GM18907 (cell line): ENCODE results near the gene VPS13D.
A peak's percentile ranks its signal among the peaks of the same experiment; 100 is the strongest.

Source experiments
- ATAC-seq: cut with Tn5 transposase; IDR thresholded peaks from one replicate; pipeline ENCODE4 v1.9.1; 2021; ENCODE audit warnings: mild to moderate bottlenecking, moderate library complexity; ENCODE audit not compliant: unreplicated experiment

VPS13D gene

GRCh38 chr1:12417389-12417788 lies 187.6 kb downstream of the VPS13D start:
- no peak for ATAC-seq

DNA sequence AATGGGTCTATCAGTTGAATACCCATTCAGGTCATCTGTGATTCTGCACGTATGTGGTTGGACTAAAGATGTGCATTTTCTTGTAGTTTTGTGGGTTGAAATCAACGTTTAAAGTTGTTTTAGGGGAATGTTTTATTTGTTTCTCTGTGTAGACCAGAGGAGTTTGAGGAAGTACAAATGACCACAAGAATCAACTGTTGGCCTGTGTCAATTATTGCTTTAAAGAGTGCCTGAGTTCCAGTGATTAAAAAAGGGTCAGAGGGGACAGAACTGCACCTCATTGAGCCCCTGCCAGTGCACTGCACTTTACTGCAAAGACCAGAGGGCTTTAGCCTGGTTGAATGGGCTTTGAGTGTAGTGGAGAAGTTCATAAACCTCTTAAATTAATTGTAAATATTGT lies 190.3 kb downstream of the VPS13D start:
- no peak for ATAC-seq

DNA sequence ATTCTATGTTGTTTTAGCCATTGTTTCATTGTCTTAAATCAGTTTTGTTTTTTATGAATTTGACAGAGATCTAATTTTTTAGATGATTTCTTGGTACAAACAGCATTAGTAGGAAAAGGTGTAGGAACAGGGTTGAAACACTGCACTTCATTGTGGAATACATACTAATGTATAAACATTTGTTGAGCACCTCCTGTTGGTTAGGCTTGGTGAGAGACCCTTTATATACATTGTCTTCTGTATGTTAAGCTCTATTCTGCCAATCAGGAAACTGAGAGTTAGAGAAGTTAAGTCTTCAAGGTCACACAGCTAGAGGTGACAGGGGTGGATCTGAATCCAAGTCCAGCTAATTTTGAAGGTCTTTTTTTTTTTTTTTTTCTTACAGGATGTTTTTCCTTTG lies 192.7 kb downstream of the VPS13D start:
- ATAC-seq, result no peak

DNA sequence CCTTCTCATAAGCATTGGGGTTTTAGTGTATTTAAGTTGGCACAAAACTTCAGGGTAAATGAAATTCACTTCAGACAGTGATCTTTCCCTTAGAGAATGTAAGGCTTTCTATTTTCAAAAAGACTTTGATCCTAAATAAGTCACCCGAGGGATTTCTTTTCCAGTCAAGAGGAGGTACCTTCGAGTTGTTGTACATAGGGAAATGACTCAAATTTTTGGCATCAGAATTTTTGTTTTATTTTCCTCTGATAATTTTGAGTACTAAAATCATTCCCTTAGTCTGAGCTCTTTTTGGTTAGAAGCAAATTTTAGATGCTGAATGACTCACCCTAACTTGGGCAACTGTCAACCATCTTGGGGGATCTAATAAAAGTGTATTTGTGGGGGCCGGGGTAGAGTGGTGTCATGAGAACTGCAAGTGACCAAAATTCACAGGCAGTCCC lies 194.3 kb downstream of the VPS13D start:
- ATAC-seq, result no peak

GRCh38 chr1:12424793-12425192 lies 195.0 kb downstream of the VPS13D start:
- no peak for ATAC-seq

DNA sequence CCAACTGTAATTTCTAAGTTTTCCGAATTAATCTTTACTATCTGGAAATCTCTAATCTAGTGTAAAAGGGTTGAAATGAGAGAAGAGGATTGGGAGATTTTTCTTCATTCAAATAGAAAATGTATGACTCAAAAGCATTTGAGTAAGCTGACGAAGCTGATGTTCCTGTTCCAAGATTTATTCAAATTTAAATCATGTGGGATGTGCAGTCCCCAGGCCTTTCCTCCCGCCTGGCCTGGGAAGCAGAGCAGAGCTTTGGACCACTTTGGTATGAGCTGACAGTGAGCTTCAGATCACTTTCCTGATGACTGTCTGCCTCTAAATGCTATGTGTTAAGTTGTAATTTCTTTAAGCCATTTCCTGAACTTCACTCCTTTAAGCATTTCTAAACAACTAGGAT lies 196.2 kb downstream of the VPS13D start:
- ATAC-seq, result no peak

DNA sequence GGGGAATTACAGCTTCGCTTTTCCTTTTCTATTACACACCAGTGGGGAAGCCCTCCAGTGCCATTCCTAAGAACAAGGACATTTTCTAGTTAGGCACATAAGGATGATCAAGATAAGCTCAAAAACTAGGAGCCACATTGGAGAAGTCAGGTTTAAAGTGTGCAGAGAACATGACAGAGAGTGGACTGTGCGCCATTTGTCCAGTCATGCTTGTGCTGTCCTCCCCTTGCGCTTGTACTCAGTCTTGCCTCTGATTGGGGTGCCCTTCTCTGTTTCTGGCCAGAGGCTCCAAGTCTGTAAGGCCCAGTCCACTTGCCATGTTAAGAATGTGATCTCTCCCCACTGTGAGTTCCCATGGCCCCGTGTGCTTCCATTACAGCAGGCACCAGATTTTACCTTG lies 198.5 kb downstream of the VPS13D start:
- no peak for ATAC-seq

GRCh38 chr1:12430525-12430924 lies 200.7 kb downstream of the VPS13D start:
- ATAC-seq, result no peak

DNA sequence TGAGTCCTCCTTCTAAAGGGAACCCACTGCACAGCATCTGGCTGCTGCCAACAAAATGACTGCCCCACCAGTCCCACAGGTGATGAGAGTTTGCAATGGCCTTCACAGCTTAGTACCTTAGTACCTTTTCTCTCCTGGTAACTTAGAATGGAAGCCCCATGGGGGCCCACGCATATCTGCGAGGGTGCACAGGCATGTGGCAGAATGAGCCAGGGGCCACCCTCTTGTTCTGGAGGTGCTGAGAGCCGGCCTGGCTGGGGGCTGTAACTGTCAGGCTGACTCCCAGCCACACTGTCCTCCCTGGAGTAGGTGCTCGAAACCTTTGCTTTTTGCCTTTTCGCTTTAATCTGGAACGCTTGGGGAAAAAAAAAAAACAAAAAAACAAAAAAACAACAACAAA lies 203.1 kb downstream of the VPS13D start:
- no peak for ATAC-seq

DNA sequence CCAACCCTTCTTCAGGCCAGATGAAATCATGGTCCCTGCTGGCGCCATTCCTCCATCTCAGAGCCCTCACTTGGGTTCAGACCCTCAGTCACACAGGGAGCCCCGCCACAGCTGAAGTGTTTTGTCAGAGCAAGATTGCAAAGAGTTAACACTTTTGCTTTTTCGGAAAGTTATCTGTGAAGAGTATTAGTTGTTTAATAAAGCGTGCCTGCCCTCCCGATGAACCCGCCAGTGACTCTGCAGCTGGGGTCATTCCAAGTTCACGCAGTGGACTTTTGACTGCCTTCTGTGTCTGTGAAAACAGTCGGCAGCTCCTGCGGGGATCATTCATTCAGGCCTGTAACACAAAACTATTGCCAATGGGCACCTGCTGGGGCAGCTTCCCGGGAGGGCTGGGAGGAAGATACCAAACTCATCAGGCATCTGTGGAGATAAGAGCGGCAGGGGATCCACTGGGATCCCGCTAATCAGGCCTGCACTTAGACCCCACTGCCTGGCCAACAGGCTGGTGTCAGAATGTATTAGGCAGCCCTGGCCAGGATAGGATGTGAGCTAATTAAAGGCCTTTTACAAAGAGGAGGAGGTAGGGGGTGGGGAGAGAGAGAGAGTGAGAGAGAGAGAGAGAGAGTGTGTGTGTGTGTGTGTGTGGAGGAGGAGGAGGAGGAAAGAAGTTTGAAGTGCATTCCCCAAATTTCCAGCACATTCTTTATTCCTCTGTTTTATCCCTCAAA lies 203.7 kb downstream of the VPS13D start:
- ATAC-seq, result no peak

- ATAC-seq, result peak; percentile 38
These were observed 204.3 kb downstream of the VPS13D start for GRCh38 chr1:12434174-12434573.

GRCh38 chr1:12434686-12435085 lies 204.9 kb downstream of the VPS13D start:
- no peak for ATAC-seq

DNA sequence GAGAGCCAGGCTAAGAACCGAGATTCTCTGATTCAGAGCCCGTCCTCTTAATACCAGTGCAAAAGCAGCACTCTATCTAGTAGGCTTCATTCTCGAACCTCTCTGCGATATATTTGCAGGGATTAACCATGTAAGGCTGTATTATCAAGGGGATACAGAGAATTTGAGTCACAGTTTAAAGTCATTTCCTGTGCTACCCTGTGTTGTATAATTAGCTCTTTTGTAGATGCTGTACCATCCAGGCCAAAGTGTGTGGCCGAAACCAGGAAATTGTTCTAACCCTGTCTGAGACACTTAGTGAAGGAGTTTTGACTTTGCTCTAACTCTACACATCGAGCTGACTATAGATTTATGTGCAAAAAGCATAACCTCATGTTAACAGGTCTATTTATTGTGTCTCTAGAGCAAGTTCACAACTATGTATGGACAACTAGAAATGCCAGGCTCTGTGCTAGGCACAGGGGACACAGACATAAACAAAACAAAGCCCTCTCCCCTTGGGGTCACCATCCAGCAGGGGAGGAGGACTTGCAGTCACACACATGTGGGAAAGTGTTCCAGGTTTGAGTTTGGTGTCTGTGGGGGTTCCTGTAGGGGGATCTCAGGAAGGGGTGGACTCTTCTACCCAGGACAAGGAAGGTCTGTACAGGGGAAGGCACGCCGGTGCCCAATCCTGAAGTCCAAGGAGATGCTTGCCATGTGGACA lies 206.0 kb downstream of the VPS13D start:
- ATAC-seq, result peak; percentile 75

DNA sequence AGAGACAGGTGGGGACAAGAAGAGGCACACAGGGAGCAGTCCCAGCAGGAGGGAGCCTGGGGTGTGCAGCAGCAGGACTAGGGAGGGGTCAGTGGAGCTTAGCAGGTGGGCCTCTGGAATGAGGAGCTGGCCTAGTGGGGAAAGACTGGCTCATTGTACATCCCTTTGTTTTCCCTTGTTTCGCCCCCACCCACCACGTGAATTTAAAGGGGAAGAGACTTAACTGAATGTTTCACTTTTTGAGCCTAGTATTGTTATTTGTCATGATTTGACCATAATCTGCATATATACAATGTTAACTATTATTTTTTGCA lies 206.5 kb downstream of the VPS13D start:
- ATAC-seq, result no peak

DNA sequence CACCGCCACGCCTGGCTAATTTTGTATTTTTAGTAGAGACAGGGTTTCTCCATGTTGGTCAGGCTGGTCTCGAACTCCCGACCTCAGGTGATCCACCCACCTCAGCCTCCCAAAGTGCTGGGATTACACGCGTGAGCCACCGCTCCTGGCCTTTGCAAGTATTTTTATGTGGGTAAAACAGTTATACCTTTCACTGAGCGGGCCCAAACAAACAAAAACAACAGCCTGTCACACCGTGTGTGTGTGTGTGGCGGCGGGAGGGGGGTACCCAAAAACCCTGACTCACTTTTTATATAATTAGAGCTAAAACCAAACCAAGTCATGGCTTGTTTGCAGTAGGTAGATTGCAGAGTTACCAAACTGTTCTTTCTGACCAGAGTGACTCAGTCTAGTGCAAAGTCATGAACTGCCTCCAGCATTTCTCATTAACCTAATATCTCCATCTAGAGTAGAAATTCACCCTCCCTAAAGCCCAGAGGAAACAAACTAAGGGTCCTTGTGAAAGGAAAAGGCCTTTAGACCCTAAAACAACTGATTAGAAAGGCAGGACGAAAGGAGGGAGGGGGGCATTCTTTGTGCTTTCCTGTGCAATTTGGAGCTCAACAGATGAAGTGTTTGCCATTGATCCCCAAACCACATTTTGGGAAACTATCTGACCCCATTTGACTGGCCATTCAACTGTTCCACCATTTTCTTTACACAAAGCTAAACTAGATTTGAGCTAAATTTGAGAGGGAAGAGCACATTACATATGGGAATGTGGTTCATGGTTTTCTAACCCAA lies 207.2 kb downstream of the VPS13D start:
- no peak for ATAC-seq

GRCh38 chr1:12437629-12438028 lies 207.8 kb downstream of the VPS13D start:
- ATAC-seq, result no peak

- ATAC-seq, result peak; percentile 31
These were observed 208.6 kb downstream of the VPS13D start for GRCh38 chr1:12438349-12438924.

DNA sequence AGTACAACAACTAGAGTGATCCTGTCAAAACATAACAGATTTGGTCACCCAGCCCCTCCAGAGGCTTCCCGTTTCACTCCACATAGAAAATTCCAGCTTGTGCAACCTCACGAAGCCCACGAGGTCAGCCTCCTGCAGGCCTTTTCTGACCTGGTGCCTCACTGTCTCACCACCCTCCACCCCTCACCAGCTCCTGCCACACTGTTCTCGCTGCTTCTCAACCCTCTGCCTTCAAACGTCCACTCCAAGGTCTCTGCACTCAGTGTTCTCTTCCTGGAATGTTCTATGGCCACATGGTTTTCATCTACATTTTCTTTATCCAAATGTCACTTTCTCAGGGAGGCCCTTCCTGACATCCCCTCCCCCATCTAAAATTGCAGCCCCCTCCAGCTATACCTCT lies 209.2 kb downstream of the VPS13D start:
- ATAC-seq, result no peak

GRCh38 chr1:12441414-12442105 lies 211.7 kb downstream of the VPS13D start:
- ATAC-seq, result no peak

DNA sequence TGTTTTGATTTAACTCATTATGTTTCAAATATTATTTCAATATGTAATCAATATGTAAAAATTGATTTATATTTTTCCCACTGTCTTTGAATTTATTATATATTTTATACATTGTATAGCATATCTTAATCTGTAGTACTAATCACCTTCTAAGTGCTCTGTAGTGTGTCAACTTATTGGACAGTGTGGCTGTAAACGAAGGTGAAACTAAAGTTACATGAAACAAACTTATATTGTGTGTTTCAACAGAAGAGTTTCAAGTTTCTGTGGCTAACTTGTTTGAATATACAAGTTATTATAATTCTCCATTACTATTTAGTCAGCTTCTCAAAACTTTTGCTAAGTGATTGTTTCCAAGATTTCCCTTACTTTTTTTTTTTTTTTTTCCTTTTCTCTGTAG lies 212.4 kb downstream of the VPS13D start:
- ATAC-seq, result no peak

DNA sequence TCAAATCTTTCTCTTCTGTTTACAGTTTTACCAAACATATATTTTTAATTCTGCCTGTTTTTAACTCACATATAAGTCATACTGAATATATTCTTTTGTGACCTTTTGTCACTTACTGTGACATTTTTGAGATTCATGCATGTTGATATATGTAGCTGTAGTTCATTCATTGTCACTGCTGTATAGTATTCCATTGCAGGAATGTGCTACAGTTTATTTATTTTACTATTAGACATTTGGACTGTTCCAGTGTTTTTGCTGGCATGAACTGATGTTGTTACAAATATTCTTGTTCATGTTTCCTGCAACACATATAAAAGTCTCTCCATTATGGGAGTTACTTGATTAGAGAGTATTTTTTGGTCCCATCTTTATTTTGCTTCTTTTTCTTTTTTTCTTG lies 213.3 kb downstream of the VPS13D start:
- ATAC-seq, result no peak
